Sciatic nerve (tissue), 2 donors: ENCODE measurements around the gene MAST4. TPM values are rescaled to one million over a fixed set of nuclear protein-coding genes. Genes with fewer than 3 reads are reported as not detected.
"Not testable (repeated sequence)": the region's sequence is repeated elsewhere in the genome, so short reads cannot be mapped to it uniquely, and the experiment has no call there.

Experiments
- ATAC-seq: fragments of 200-7000 bp; cut with Tn5 transposase; one replicate; pipeline ENCODE4 v1.9.1; 2020; ENCODE audit warnings: mild to moderate bottlenecking, moderate library complexity
- DNase-seq: peaks from one replicate; pipeline ENCODE4 v3.0.0-alpha.2; 2020; ENCODE audit warnings: low spot score
- intact Hi-C: fragments of 100-400 bp; cut with DNase I; formaldehyde crosslinking; loops from one replicate; pipeline ENCODE4 v1.14.2; 2022
- total RNA-seq: library from RNA; stranded (reverse); fragmentation: NEBNext Ultra II Directional; extraction: Animal tissue kit (Norgen Biotek cat#: 25700); gene quantifications from one replicate; pipeline ENCODE4 v1.2.1, GENCODE V29; 2021
- donor health status: DM: no; HTN: no; CAD: no.
- donor health status: DM: no; HTN: no; CAD: no.

The MAST4 gene
- total RNA-seq, 1 donor from 2014 or later: 47.9 TPM

DNA sequence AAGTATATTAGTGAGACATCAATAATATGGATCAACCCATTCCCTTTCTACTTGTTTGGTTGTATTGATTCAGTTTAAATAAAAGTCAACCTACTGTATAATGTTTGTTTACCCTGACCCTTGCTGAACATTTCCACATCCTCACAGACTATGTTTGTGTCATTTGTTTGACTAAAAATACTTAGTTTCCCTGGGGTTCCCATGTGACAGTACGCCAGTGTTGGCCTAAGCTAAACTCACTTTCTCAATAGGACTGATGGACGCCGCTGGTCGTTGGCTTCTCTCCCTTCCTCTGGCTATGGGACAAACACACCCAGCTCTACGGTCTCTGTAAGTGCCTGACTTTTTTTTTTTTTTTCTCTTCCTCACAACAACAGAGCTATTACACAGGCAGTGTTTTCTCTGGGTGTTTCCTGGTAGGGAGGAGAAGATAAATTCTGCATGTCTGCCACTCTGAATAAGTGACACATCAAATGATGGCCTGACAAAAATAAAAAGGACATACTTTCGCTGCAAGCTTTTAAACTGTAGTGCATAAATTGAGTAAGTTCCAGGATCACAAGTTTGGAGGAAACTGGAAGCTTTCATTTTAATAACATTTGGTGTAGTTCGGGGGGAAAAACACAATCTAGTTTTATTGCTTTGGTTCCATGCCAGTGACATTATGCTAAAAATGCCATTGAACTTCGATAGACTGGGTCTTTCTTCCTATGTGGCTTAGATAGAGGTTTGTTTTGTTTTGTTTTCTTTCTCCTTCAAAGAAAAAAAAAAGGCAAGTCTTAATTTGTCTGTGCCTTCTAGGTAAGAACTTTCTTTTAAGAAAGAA lies 499.4 kb downstream of the MAST4 start:
- peak; percentile 70 for DNase-seq
- ATAC-seq: peak; percentile 98
- intact Hi-C loops: no loop called here

DNA sequence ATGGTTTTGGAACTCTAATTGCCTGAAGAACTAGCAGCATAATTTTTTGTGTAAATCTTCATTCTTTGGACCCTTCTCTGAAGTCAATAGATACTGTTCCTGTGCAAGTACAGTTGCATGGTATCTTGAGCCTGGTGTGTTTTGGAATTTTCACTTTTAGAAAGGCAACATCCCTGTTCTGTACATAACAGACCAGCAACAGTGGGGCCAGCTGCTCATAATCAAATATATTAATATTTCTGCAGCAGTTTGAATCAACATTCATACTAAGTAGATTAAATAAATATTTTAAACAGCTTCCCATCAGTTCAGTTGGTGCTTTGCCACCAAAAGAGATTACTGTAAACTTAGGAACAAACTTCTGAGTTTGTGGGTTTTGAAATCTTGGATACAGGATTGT lies 502.5 kb downstream of the MAST4 start:
- no peak for DNase-seq
- ATAC-seq: no peak
- intact Hi-C loops: no loop called here

DNA sequence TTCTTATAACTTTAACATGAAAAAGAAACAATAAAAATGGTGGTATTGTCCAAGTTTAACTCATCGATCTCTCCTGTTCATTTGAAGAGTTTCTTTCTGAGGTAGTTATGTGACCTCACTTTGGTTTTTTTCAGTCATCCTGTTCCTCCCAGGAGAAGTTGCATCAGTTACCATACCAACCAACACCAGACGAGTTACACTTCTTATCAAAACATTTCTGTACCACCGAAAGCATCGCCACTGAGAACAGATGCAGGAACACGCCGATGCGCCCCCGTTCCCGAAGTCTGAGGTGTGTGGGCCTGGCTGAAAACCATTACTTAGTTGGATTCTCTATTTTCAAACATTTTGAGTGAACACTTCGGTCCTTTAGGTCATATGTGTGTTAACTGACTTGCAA lies 504.1 kb downstream of the MAST4 start:
- intact Hi-C loops: no loop called here
- ATAC-seq (no peak), DNase-seq (no peak)

DNA sequence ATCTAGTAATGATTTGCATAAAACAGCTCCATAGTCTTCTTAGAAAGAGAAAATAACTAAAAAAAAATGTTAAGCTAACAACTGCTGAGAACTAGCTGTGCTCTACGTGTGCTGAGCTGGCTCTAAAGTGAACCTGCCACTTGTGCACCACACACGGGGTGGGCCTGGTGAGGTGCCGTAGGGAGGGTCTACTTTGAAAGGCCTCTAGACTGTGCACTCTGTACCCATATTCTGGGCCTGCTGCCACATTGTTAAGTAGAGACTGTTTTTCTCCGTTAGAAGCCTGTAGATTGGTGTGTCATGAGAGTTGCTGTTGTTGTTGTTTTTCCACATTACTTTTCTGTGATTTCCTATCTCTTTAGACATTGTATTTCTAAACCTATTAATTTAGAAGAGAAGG lies 506.5 kb downstream of the MAST4 start:
- DNase-seq (no peak), ATAC-seq (no peak)
- intact Hi-C loops: no loop called here

DNA sequence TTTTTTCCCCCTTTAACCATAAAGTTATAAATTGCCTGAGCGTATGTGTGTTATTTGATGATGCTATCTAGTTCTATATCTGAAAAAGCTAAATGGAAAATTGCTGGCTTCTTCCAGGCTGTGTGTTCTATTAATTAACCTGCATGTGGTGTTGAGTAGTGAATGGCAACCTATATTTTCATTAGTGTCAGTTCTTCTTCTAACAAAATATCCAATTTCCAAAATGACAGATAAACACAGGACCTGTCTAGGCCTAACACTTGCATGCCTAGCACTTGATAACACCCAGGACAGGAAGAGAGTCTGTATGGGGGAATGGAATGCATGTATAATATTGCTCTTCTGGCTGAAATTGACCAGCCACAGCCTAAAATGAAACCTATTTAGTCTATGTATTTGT lies 508.7 kb downstream of the MAST4 start:
- DNase-seq: no peak
- no peak for ATAC-seq
- intact Hi-C loops: no loop called here

DNA sequence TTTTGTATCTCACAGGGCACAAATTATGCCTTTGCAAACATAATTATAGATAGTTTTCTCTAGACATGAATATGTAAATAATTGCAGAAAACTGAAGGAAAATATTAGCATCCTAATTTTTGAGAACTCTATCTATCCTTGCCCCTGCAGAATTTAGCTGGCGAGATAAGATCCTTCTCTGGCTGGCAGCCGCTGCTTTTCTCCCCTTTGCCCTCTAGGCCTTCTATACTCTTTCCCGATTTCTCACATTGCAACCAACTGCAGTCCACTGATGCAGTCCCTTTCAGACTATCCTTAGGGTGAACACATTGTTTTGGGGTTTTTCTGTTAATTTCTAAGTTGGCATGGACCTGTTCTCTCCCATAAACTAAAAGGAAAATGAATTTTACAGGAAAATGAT lies 509.1 kb downstream of the MAST4 start:
- intact Hi-C loops: no loop called here
- ATAC-seq: no peak
- DNase-seq: no peak

DNA sequence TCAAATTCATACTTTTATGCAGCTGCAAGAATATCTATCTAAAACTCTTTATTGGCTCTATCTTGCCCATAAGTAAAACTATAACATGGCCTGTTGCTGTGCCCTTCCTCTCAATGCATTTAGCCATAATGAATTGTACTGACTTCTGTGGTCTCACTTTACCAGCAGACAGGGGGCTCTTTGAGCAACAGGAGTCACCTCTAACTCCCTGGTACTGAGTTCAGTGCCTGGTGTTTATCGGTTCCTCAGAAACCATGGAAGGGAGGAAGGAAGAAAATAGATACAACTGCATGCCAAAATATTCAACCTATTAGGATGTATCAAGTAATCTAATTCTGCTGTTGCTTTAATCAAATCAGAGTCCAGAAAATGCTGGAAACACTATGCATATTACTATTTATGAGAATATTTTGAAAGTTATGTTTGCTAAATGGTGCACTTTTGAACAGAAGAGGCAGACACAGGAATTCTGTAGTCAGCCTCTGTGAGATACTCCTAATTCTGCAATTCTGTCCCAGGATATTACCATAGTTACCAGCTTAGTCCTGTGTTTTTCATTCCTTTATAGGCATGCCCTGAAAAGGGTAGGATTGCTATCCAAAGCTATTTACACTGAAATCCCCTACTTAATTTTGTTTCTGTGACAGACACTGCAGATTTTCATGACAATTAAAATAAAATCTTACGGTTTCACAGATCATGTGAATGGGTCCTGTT lies 510.6 kb downstream of the MAST4 start:
- intact Hi-C loops: no loop called here
- DNase-seq (no peak), ATAC-seq (no peak)

DNA sequence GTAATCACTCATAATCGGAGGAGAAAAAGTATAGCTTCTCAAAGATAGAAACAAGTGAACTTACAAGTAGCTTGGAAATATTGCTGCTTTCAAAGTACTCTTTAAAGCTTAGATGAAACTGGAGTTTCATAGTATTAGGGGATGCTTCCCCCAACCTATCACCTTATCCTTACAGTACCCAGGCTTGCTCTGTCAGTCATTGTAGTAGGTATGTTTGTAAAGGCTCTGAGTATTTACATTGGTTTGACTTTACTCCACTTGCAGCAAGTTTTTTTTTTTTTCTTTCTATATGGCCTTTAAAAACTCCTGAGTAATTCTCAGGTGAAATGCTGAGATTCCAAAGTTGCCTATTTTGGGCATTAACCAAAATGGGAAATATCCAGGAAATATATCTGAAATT lies 515.6 kb downstream of the MAST4 start:
- DNase-seq (no peak), ATAC-seq (no peak)
- intact Hi-C loops: no loop called here

DNA sequence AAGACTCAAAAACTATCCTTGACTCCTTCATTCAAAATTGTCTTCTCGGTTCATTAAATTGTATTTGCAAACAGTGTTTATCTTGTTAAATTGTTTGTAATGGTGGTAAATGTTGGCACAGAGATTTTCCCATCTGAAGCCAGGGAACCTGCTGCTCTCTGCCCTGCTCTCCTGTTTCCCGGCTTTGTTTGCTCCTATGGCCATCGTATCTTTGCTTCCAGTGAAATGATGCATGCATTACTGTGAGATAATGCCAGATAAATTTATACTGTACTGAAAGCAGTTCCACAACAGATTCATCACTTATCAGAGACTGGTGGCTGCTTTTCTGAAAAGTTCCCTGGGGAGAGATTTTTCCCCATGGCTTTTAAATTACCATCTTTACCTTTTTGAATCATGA lies 519.1 kb downstream of the MAST4 start:
- ATAC-seq: no peak
- intact Hi-C loops: no loop called here
- no peak for DNase-seq

DNA sequence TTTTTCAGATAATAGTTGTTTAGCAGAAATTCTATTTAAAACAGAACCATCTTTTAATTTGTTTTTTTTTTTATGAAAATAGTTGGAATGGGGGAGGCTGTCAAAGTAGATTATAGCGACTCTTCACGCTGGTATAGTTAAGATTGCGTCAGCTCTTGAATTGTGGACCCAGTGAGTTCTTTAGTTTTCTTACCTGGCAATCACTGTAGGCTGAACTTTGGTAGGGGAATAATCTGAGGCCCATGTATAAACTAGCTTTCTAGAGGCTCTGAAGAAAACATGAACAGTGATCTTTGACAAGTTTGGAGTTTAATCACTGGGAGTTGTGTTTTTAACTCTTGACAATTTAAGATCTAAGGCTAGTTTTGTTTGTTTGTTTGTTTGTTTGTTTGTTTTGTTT lies 519.6 kb downstream of the MAST4 start:
- no peak for ATAC-seq
- DNase-seq: no peak
- intact Hi-C loops: no loop called here

DNA sequence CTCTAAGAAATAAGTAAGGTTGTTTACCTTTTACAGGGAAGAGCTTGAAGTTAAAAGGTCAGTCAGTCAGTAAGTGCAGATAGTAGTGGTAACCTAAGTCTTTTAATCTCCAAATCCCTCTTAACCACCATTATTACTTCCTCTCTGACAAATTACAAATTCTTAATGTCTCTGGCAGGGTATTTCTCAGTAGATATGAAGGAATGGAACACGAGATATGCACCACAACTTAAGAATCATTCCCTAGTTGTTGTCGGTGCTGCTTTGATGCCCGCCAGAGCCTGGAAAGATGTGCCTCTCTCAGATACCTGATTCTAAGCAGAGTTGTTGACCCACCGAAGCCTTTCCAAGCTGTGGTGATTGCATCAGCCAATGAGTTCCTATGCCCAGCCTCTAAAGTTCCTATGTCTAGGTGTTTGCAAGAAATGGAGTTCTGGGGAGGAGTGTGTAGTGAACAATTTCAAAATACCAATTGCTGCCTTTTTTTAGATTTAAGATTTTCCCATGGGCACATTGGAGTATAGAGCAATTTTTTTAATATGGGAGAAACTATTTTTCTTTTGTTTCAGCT lies 521.9 kb downstream of the MAST4 start:
- DNase-seq (no peak), ATAC-seq (no peak)
- intact Hi-C loops: no loop called here

DNA sequence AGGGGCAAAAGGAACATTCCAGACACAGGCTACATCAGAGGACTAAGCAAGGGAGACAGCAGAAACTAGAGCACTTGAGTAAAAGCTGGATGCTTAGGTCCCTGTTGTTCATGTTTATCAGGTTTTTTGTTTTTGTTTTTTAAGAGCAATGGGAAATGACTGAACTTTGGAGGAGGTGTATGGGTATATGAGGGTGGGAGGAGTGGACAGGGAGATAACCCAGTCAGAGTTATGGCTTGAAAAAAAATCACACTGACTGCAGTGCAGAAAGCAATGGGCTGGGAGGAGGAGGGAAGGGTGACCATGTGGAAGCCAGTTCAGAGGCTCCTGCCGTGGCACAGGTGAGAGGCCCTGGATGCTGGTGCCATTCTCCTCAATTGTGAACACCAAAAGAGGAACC lies 522.8 kb downstream of the MAST4 start:
- no peak for DNase-seq
- intact Hi-C loops: no loop called here

DNA sequence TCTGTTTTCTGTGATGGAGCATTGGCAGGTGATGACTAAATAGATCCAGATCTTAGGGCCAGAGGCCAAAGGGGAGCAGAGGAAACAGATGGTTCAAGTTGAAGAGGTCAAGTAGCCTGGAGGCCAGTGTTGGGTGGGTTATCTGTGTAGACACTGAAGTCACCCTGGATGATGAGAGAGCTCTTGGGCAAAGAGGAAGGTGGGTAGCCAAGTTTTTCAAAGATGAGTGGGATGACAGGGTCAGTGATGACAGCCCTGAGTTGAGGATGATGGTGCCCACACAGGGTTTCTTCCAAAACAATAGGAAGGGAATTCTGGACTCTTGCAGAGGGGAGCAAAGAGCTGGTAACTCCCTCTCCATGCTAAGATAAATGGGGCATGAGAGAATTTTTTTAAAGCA lies 523.8 kb downstream of the MAST4 start:
- no peak for ATAC-seq
- intact Hi-C loops: no loop called here

More for the DNA sequence above, 522.8 kb downstream of the MAST4 start:
- ATAC-seq: no peak

DNA sequence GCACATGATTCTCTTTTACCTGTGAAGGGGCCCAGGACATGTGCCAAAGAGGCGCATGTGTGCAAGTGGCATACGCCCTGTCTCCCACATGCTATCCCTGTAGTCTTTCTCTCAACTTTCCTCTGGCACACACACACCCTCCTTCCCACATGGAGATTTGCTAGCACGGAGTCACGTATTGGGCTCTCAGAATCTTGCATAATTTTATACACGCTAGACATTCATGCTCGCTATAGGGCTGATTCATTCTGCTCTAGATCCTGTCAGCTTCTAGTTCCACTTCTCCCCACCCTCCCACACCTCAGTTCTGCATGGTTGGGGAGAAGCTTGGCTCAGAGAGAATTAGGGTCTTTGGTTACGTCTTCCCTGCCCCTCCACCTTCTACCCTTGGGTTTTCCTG lies 527.6 kb downstream of the MAST4 start:
- ATAC-seq (no peak), DNase-seq (no peak)
- intact Hi-C loops: no loop called here

More for the DNA sequence above, 523.8 kb downstream of the MAST4 start:
- no peak for DNase-seq

DNA sequence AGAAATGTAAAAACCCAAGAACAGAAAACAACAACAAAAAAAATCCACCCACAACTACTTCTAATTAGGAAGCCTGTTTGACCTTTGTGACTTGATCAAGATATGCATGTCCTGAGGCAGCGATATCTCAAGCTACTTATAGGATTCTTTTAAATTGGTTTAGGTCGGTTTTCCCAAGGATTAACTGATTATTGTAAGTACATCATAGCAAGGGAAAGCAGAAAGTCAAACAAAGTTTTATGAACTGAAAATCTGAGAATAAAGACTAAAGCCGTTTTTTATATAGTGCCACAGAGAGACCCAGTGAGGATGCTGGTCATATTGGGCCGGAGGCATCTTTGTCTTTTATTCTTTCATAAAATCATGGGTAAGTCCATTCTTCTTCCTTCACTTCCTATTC lies 528.4 kb downstream of the MAST4 start:
- DNase-seq: no peak
- intact Hi-C loops: no loop called here

DNA sequence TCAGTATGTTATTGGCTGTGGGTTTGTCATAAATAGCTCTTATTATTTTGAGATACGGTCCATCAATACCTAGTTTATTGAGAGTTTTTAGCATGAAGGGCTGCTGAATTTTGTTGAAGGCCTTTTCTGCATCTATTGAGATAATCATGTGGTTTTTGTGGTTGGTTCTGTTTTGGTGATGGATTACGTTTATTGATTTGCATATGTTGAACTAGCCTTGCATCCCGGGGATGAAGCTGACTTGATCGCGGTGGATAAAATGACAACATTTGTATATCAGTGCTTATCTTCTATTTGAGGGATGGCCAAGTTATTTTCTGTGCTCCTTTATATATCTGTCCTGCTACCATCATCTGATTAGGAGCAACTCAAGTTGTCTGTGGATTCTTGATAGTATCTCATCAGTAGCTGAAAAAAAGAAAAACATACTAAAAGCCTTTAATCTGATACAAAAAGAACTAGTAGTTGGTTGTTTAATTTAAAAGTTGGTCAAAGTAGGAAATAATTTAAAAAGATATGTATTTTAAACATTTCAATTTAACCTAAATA lies 531.2 kb downstream of the MAST4 start:
- ATAC-seq, DNase-seq, intact Hi-C loops: not testable (repeated sequence)

More for the DNA sequence above, 528.4 kb downstream of the MAST4 start:
- no peak for ATAC-seq

DNA sequence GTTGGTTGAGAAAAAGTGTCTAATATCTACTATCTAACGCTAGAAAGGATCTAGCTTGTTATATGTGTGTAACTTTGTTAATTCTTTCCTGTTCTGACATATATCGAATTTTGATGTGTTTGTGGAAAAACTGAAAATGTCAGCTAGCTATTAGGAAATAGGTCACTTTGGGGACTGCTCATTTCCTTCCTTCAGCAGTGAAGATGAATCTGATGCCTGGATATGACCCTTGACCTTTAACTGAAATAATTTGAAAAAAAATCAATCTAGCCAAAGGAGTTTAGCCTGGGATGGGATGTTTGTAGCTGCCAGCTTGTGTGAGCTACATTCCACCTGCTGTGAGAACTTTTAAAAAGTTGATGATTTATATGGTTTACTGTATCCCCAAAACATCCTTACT lies 533.6 kb downstream of the MAST4 start:
- intact Hi-C loops: no loop called here
- DNase-seq (no peak), ATAC-seq (no peak)

DNA sequence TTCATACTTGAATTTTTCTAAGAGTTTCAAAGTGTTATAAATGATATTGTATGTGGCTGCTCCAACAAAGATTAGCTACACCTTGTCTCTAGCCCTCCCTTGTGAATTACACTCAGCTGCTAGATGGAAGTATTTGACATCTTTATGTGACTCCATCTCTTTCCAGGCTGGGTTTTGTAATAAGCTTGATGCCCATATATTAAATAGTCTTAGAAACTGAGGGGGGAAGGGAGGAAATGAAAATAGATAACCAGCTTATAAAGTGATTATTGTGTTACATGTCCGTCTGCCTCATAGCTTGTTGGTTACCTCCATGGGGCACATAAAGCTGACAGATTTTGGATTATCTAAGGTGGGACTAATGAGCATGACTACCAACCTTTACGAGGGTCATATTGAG lies 537.0 kb downstream of the MAST4 start:
- no peak for DNase-seq
- no peak for ATAC-seq
- intact Hi-C loops: no loop called here

DNA sequence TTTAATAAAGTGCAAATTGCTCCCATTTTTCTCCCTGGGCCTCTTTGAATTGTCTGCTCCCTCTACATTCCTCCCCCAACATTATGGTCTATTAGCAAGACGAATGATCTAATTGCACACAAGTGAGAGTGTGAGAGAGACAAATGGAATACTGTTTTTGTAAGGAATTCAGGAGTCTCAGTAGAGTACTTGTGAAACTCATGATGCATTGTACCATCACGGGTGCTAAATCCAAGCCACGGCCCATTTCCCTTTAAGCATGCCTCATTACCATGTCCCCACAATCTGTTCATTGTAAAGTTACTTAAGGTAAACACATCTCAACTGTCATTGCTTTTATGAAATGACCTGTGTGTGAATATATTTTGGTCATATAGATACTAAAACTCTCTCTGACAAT lies 537.6 kb downstream of the MAST4 start:
- ATAC-seq (no peak), DNase-seq (no peak)
- intact Hi-C loops: no loop called here

DNA sequence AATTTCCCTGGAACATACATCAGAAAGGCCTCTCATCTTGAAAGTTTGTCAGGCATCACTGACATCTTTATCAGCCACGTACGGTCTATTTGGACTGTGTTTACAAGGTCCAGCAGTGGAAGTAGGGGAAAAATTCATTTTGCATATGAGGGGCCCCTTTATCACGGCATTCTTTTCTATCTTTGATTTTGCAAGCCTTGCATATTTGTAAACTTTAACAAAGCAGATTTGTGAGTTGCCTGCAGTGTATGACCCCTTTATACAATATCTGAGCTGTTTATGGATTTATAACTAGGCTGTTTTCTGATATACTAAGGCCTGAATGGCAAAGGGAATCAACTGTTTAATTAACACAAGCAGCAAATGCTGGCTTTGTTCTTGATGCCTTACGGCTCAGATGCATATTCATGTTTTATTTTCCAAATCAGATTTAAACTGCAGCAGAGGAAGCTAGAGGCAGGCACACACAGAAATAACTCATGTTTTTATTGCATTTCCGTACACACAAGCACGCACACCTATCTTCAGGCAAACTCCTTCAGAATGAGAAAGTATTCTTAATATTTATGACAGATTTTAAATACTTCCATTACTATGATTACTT lies 539.3 kb downstream of the MAST4 start:
- DNase-seq: no peak
- no peak for ATAC-seq
- intact Hi-C loops: no loop called here
